ENCODE data around the gene HSF5. TPM values are rescaled to one million over a fixed set of nuclear protein-coding genes. Genes with fewer than 3 reads are reported as not detected.

The HSF5 gene
- total RNA-seq, 1 donor from 2014 or later: 0.09 TPM

GRCh38 chr17:58521680-58522079, 33.5 kb upstream of the HSF5 start:
- peaks cover 4% of the 10 kb centered on the region for H3K27me3 Mint-ChIP-seq (ENCODE audit: low read depth)
- H3K4me1 Mint-ChIP-seq: peaks cover 22% of the 10 kb centered on the region
- H3K4me3 Mint-ChIP-seq: no peak overlapping the region
- no peaks in the 10 kb centered on the region for H3K9me3 Mint-ChIP-seq
- TF ChIP-seq, protein P1, sequence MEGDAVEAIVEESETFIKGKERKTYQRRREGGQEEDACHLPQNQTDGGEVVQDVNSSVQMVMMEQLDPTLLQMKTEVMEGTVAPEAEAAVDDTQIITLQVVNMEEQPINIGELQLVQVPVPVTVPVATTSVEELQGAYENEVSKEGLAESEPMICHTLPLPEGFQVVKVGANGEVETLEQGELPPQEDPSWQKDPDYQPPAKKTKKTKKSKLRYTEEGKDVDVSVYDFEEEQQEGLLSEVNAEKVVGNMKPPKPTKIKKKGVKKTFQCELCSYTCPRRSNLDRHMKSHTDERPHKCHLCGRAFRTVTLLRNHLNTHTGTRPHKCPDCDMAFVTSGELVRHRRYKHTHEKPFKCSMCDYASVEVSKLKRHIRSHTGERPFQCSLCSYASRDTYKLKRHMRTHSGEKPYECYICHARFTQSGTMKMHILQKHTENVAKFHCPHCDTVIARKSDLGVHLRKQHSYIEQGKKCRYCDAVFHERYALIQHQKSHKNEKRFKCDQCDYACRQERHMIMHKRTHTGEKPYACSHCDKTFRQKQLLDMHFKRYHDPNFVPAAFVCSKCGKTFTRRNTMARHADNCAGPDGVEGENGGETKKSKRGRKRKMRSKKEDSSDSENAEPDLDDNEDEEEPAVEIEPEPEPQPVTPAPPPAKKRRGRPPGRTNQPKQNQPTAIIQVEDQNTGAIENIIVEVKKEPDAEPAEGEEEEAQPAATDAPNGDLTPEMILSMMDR (IDR thresholded peaks at IDR 0.05; ENCODE audit: unreplicated experiment): no peak
- no peak overlapping the region for H3K27ac Mint-ChIP-seq
- H3K36me3 Mint-ChIP-seq: no peaks in the 10 kb centered on the region
- no peak for DNase-seq (ENCODE audit: low spot score in 2 of 2, unreplicated experiment in 2 of 2)

DNA sequence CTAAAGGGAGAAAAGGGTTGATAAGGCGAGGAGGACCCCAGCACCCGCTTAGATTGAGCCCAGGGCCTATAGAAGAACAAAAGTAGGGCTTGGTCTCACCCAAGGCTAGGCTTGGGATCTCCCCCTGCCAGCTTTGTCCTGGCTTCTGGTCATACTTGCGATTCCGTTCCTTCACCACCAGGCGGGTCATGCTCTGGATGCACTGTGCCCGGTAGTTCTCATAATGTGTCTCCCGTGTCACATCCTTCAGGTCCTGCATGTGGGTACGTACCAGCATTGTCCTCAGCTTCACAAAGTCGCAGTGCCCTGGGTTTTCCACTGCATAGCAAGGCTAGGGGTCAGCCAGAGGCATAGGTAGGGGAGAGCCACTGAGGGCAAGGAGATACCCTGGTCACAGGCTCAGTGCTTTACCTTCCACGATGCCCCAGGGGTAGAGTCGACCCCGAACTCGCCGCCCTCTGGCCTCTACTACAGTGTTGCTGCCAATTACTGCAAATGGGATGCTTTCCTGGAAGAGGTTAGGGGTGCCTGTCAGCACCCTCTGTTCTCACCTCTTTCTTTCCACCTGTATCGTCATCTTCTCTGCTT, 32.7 kb upstream of the HSF5 start:
- TF ChIP-seq, protein P1 (IDR thresholded peaks at IDR 0.05; ENCODE audit: unreplicated experiment): peak; percentile 77
- no peak for DNase-seq (ENCODE audit: low spot score in 2 of 2, unreplicated experiment in 2 of 2)
- Mint-ChIP-seq H3K36me3 (no peaks in the 10 kb centered on the region), H3K9me3 (no peaks in the 10 kb centered on the region), H3K4me1 (peaks cover 29% of the 10 kb centered on the region), H3K27me3 (ENCODE audit: low read depth) (peaks cover 4% of the 10 kb centered on the region), H3K27ac (no peak overlapping the region), H3K4me3 (no peak overlapping the region)

GRCh38 chr17:58517928-58518609, 29.9 kb upstream of the HSF5 start:
- Mint-ChIP-seq H3K4me1 (peaks cover 33% of the 10 kb centered on the region), H3K27ac (peak overlapping the region; percentile 100), H3K4me3 (peak overlapping the region; percentile 92), H3K36me3 (no peaks in the 10 kb centered on the region), H3K27me3 (ENCODE audit: low read depth) (peaks cover 4% of the 10 kb centered on the region), H3K9me3 (no peaks in the 10 kb centered on the region)
- DNase-seq (ENCODE audit: low spot score in 2 of 2, unreplicated experiment in 2 of 2): peak; percentile 97 to 98
- TF ChIP-seq, protein P1 (IDR thresholded peaks at IDR 0.05; ENCODE audit: unreplicated experiment): no peak

DNA sequence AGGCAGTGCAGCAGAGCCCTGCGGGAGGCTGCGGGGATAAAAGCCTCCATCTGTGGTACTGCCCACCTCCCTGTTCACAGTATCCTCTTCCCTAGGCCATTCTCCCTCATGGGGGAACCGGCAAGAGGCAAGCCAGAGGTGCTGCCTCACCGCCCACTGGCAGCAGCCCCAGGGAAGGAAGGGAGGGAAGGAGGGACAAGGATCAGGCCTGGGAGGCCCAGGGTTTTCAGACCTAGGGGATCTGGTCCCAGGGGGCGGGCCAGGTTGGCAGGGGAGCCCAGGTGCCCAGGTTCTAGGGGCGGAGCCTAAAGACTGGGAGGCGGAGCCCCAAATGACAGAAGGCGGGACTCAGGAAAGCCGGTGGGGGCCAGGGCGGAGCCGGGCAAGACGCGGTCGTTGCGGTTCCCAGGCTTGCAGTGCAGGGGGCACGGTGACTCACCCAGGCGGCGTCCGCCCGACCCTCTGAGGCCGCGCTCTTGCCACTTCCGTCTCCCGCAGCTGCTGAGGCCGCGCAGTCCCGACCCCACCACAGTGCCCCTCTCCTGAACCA, 29.2 kb upstream of the HSF5 start:
- no peak for DNase-seq (ENCODE audit: low spot score in 2 of 2, unreplicated experiment in 2 of 2)
- peak overlapping the region; percentile 100 for H3K27ac Mint-ChIP-seq
- H3K4me3 Mint-ChIP-seq: peak overlapping the region; percentile 92
- H3K9me3 Mint-ChIP-seq: no peaks in the 10 kb centered on the region
- TF ChIP-seq, protein P1 (IDR thresholded peaks at IDR 0.05; ENCODE audit: unreplicated experiment): no peak
- H3K36me3 Mint-ChIP-seq: no peaks in the 10 kb centered on the region
- peaks cover 4% of the 10 kb centered on the region for H3K27me3 Mint-ChIP-seq (ENCODE audit: low read depth)
- H3K4me1 Mint-ChIP-seq: peaks cover 37% of the 10 kb centered on the region

DNA sequence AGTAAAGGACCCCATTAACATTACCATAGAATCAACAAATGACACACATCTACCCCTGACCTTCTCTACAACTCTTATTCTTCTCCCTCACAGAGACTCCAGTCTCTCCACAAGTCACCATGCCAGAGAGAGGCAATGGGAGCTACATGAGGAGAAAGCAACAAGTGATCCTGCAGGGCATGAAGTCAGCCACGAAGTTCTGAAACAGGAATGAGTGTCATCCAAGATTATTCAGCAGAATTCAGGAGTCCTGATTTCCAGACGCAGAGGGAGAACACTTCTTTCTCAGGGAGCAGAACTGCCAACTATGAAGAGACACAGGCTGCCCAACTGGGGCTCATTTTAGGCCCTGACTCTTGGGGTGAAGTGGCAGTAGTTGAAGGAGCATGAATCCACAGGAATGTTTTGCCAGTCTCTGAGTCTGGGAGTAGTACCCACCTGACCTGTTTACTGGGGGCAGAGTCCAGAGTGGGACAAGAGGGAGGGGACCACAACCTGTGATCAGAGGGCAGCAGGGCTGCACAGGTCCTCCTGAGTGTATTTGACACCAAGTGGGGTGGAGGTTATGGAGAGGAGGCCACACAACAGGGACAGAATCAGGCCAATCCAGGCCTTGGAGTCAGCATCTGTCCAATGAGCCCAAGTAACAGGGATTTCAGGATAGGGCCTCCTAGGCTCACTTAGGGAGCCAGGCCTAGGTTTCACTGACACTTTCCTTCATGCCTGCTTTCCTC, 28.6 kb upstream of the HSF5 start:
- H3K9me3 Mint-ChIP-seq: no peaks in the 10 kb centered on the region
- no peak for DNase-seq (ENCODE audit: low spot score in 2 of 2, unreplicated experiment in 2 of 2)
- TF ChIP-seq, protein P1 (IDR thresholded peaks at IDR 0.05; ENCODE audit: unreplicated experiment): no peak

More for the DNA sequence above, 28.6 kb upstream of the HSF5 start:
- H3K27ac Mint-ChIP-seq: peak overlapping the region; percentile 100
- H3K36me3 Mint-ChIP-seq: no peaks in the 10 kb centered on the region
- peak overlapping the region; percentile 92 for H3K4me3 Mint-ChIP-seq
- H3K27me3 Mint-ChIP-seq (ENCODE audit: low read depth): peaks cover 4% of the 10 kb centered on the region
- H3K4me1 Mint-ChIP-seq: peaks cover 37% of the 10 kb centered on the region
